Stimulated activated naive CD4-positive, alpha-beta T cell treated with Interleukin-2 at 50 U/mL for 16 hours (primary cell): ENCODE data around the gene VPS37C.
"Not testable (repeated sequence)": the region's sequence is repeated elsewhere in the genome, so short reads cannot be mapped to it uniquely, and the experiment has no call there.

Experiments used
- DNase-seq: peaks from one replicate; lab custom pipeline; 2025; lab: John Stamatoyannopoulos, UW

VPS37C gene

GRCh38 chr11:61116426-61117167 lies 44.6 kb downstream of the VPS37C start:
- DNase-seq: no peak

GRCh38 chr11:61115498-61116224 lies 45.6 kb downstream of the VPS37C start:
- no peak for DNase-seq

GRCh38 chr11:61114913-61115312 lies 46.3 kb downstream of the VPS37C start:
- DNase-seq: no peak

- no peak for DNase-seq
These were observed 48.0 kb downstream of the VPS37C start for GRCh38 chr11:61113201-61113600.

GRCh38 chr11:61112575-61112974 lies 48.7 kb downstream of the VPS37C start:
- DNase-seq: no peak

GRCh38 chr11:61111786-61112517 lies 49.3 kb downstream of the VPS37C start:
- no peak for DNase-seq

- no peak for DNase-seq
These were observed 50.2 kb downstream of the VPS37C start for GRCh38 chr11:61111050-61111435.

- no peak for DNase-seq
These were observed 50.8 kb downstream of the VPS37C start for GRCh38 chr11:61110255-61111049.

GRCh38 chr11:61109671-61110070 lies 51.6 kb downstream of the VPS37C start:
- no peak for DNase-seq

- DNase-seq: no peak
These were observed 52.2 kb downstream of the VPS37C start for GRCh38 chr11:61108847-61109585.

- no peak for DNase-seq
These were observed 53.3 kb downstream of the VPS37C start for GRCh38 chr11:61107888-61108287.

- DNase-seq: no peak
These were observed 54.2 kb downstream of the VPS37C start for GRCh38 chr11:61106894-61107470.

GRCh38 chr11:61106296-61106695 lies 54.9 kb downstream of the VPS37C start:
- no peak for DNase-seq

GRCh38 chr11:61104963-61105362 lies 56.3 kb downstream of the VPS37C start:
- DNase-seq: no peak

- no peak for DNase-seq
These were observed 57.3 kb downstream of the VPS37C start for GRCh38 chr11:61103851-61104423.

- no peak for DNase-seq
These were observed 58.3 kb downstream of the VPS37C start for GRCh38 chr11:61102667-61103571.

- DNase-seq: no peak
These were observed 62.4 kb downstream of the VPS37C start for GRCh38 chr11:61098778-61099177.

GRCh38 chr11:61098261-61098660 lies 63.0 kb downstream of the VPS37C start:
- not testable (repeated sequence) for DNase-seq

- no peak for DNase-seq
These were observed 66.2 kb downstream of the VPS37C start for GRCh38 chr11:61095021-61095420.
